ENCODE data around the gene ATG14.
"Not testable (repeated sequence)": the region's sequence is repeated elsewhere in the genome, so short reads cannot be mapped to it uniquely, and the experiment has no call there.

ATG14 gene

DNA sequence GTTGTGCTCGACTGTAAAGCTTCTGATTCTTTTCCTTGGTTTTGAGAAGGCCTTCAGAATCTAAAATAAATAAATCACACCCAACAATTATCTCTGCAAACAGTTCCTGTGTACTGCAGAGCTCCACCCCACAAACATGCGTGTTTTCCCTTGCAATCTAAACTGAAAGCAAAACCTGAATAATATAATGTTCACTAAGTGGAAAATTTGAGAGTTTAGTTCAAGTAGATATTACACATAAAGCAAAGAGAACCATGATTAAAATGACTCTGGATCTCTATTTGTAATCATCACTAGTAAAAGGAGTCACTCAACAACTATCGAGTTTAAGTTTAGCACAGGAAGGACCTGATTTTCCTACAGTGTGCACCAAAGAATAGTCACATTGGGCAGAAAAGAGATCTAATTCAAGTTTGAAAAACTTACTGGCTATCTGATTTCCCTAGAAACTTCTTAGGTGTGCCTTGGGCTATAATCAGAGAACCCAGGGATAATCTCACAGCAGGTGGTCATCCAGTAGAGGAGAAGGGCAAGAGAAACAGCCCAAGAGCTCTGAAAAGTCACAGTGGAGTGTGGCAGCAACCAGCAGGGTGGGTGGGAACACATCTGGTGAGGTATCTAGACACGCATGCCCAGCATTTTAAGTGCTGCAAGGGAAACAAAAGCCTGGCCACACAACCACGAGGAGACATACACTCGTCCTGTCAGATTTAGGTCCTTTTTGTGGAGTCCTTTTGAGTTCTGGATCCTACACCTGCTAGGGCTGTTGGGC lies 25.4 kb downstream of the ATG14 start:
- no peak for DNase-seq

GRCh38 chr14:55384536-55384935 lies 27.1 kb downstream of the ATG14 start:
- no peak for DNase-seq

DNA sequence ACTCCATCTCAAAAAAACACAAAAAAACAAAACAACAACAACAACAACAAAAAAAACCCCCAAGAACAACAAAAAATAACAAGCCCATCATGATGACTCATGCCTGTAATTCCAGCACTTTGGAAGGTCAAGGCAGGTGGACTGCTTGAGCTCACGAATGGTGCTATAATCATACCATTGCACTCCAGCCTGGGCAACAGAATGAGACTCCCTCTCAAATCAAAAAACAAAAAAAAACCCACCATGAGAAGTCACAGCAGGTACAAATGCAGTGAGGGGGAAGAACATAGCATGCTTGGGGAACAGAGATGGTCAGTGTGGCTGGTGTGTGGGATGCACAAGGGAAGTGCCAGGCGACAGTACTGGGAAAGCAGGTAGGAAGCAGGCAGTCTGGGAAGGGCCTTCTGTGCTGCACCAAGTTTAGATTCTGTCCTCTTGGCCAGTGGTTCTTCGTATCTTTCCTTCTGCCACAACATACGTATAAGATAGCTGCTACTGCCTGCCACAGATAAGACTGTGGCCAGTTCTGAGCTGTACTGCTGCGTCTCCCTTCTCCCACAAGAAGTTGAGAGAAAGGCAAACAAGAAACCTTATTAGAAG lies 28.0 kb downstream of the ATG14 start:
- DNase-seq: no peak

DNA sequence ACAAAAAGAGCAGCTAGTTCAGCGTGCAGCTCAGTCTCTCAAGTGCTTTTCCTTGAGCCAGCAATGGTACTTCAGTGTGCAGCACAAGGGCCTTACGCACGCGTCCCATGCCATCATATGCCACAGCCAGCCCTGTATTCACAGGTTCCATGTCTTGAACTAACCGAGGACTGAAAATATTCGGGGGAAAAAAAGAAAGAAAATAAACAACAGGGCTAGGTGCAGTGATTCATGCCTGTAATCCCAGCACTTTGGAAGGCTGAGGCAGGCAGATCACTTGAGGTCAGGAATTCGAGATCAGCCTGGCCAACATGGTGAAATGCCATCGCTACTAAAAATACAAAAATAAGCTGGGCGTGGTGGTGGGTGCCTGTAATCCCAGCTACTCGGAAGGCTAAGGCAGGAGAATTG lies 28.6 kb downstream of the ATG14 start:
- not testable (repeated sequence) for DNase-seq

DNA sequence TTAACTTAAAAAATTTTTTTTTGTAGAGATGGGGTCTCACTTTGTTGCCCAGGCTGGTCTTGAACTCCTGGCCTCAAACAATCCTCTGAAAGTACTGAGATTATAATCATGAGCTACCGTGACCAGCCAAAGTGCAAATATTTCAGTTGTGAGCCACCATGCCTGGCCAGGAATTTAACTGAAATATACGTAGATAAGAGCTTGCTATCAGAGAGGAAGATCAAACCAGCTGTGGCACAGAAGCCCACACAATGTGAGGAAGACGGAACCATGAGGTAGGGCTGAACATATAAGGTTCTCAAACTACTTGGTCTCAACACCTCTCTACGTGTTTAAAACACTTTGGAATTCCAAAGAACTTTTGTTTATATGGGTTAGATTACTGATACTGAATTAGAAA lies 29.1 kb downstream of the ATG14 start:
- no peak for DNase-seq

- no peak for DNase-seq
Measured at GRCh38 chr14:55381561-55381960, 30.1 kb downstream of the ATG14 start.

DNA sequence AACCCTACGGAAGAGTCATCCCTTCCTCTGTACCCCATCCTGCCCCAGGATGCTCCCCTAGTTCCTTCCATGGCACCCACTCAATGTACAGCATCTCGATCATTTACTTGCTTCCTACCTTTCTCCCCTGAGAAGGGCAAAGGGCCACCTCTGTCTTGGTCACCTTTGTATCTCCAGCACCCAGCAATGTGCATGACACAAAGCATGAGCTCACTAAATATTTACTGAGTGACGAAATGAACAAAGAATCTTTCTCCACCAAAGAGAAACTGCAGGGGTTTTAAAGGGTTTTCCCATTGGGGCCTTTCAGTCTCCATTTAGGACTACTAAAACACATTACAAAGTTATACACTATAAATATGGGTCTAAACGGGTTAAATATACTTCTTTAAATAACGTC lies 30.6 kb downstream of the ATG14 start:
- peak; percentile 4 for DNase-seq

- no peak for DNase-seq
Measured at GRCh38 chr14:55377236-55377635, 34.4 kb downstream of the ATG14 start.

DNA sequence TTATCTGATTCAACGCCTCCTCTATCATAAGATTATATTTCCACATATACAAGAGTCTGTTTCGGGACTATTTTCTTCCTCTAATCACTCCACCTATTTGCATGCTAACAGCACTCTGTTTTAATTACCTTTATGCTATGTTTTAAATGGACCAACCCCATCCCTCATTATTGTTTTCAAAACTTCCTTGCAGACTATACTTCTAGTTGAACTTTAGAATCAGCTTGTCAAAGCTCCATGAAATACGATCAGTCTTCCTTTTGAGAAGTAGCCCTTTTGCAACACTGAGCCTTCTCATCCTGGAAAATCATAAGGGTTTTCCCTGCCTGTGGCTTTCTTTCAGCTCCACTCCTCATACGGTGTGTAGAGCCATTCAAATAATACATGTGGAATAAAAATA lies 36.9 kb downstream of the ATG14 start:
- DNase-seq: no peak

DNA sequence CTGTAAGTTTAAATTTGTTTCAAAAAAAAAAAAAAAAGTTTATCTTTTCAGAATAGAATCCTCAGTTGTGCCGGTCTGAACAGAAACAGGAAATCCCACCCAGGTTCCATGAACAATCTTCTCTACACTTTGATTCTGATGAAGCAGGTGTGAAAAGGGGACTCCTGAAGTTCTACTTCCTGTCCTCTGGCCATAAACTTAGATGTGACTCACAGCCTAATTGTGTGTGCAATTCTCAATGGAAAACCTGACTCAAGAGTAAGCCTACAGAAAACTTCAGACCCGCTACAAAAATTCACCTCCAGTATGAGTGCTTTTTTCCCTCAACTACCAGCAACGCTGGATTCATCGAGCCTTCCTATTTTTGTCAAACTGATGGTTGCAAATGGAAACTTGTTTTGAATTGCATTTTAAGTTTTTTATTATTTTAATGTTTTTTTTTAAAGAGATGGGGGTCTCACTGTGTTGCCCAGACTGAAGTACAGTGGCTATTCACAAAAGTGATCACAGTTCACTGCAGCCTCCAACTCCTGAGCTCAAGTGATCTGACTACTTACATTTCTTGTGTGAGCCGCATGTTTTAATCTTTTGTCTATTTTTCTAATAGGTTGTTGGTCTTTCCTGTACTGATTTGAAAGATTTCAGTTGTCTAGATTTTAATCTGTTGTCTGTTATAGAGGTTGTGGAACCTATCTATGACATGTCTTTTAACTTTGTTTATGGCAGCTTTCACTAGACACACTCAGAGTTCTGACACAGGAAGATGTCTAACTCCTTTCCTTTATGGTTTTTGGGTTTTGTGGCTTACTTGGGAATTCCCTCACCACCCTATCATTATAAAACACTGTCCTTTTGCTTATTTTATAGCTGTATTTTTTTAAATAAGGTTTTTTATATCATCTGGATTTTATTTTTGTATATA lies 37.6 kb downstream of the ATG14 start:
- peak; percentile 8 for DNase-seq

GRCh38 chr14:55372825-55373224 lies 38.8 kb downstream of the ATG14 start:
- DNase-seq: no peak

GRCh38 chr14:55372423-55372822 lies 39.2 kb downstream of the ATG14 start:
- DNase-seq: no peak

DNA sequence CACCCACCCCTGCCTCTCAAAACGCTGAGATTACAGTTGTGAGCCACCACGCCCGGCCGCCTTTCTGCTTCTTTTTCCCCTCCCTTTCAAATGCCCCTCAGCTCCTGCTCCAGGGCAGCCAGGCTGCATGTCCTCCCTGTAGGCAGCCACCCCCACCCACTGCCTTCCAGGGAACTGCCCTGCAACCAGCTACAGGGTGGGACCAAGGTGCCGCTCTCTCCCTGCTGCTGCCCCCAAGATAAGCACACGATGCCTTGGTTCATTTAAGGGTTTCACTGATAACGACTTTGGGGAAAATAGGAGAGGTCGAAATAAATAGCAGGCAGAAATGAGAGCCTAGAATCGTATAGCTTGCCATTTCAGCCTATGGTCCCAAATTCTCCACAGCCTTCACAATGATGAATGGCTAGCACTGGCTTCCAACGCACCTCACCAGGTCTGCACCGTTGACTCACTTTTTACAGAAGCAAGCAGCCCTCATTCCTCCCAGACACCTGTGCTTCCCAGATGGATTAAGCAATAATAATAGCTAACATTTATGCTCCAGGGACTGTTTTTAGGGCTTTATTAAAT lies 40.7 kb downstream of the ATG14 start:
- DNase-seq: no peak

GRCh38 chr14:55366271-55366670 lies 45.4 kb downstream of the ATG14 start:
- peak; percentile 27 for DNase-seq

DNA sequence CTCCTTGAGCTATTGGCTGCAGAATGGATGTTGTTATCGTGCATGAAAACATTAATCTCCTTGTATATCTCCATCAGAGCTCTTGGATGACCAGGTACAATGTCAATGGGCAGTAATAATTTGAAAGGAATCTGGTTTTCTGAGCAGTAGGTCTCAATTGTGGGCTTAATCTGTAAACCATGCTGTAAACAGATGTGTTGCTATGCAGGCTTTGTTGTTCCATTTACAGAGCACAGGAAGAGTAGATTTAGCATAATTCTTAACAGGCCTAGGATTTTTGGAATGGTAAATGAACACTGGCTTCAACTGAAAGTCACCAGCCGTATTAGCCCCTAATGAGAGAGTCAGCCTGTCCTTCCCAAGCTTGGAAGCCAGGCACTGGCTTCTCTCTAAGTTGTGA lies 50.4 kb downstream of the ATG14 start:
- no peak for DNase-seq

GRCh38 chr14:55359307-55359706 lies 52.3 kb downstream of the ATG14 start:
- no peak for DNase-seq

DNA sequence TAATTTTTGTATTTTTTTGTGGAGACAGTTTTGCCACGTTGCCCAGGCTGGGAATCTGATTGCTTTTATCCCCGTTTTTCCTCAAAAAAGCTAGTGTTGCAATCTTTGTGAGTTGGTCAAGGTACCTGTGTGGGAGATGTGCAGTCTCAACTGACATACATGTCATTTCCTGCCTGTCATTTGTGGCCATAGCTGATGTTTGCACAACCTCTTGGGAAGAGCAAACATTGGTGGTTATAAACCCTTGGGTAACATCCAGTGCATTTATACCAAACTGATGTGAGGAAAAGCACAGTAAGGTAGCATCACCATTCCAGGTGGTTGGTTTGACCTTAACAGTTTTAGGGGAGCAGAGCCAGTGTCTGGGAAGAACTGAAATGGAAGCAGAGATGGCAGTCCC lies 54.7 kb downstream of the ATG14 start:
- DNase-seq: no peak

- no peak for DNase-seq
Measured at GRCh38 chr14:55355922-55356321, 55.7 kb downstream of the ATG14 start.

DNA sequence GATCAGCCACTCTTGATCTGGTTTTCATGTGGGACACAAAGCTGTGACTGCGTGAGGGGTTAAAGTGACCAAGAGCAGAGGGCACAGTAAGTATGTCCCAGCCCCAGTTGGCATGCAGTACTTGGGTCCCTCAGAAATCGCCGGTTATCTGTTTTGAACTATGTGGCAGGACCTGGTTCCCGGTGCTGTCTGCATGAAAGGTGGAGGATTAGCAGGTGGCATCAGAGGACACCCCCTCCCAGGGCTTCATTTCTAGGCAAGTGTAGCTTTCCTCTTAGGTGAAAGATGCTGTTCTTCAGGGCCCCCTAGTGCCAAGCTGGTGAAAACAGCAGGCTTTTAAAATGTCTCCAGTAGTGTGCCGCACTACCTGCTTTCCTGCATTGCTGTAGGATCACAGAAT lies 57.1 kb downstream of the ATG14 start:
- DNase-seq: peak; percentile 43

GRCh38 chr14:55353686-55354467 lies 57.8 kb downstream of the ATG14 start:
- DNase-seq: no peak

- DNase-seq: no peak
Measured at GRCh38 chr14:55352201-55352600, 59.4 kb downstream of the ATG14 start.

- DNase-seq: no peak
Measured at GRCh38 chr14:55351111-55351510, 60.5 kb downstream of the ATG14 start.
